Hepatocyte (in vitro differentiated cells): ENCODE data around the gene GJD2. TPM values are rescaled to one million over a fixed set of nuclear protein-coding genes. Genes with fewer than 3 reads are reported as not detected.

Source experiments
- DNase-seq: peaks from one replicate; pipeline ENCODE4 v3.0.0-alpha.2; 2016; ENCODE audit warnings: low spot score
- H2AFZ ChIP-seq: fragments of 200-600 bp; sonication (generic); 2 replicates; pipeline ENCODE4 v1.6.0; 2016; ENCODE audit warnings: antibody characterized with exemption, mild to moderate bottlenecking
- H3K27ac ChIP-seq: fragments of 200-600 bp; sonication (generic); 2 replicates; pipeline ENCODE4 v1.5.1; 2016; ENCODE audit warnings: mild to moderate bottlenecking
- H3K27me3 ChIP-seq: fragments of 200-600 bp; sonication (generic); 2 replicates; pipeline ENCODE4 v1.6.1; 2016
- H3K36me3 ChIP-seq: fragments of 200-600 bp; sonication (generic); replicated peaks from 2 replicates; pipeline ENCODE4 v1.5.1; 2016; ENCODE audit warnings: low read depth; ENCODE audit not compliant: insufficient read depth
- H3K4me1 ChIP-seq: fragments of 200-600 bp; sonication (generic); 2 replicates; pipeline ENCODE4 v1.5.1; 2016; ENCODE audit warnings: mild to moderate bottlenecking, moderate library complexity; ENCODE audit not compliant: insufficient read depth
- H3K4me2 ChIP-seq: fragments of 200-600 bp; sonication (generic); 2 replicates; pipeline ENCODE4 v1.6.0; 2016
- H3K4me3 ChIP-seq: fragments of 200-600 bp; sonication (generic); 2 replicates; pipeline ENCODE4 v1.5.1; 2016; ENCODE audit warnings: mild to moderate bottlenecking
- H3K79me2 ChIP-seq: fragments of 200-600 bp; sonication (generic); 2 replicates; pipeline ENCODE4 v1.6.0; 2017; ENCODE audit warnings: mild to moderate bottlenecking
- H3K9me2 ChIP-seq: fragments of 200-600 bp; sonication (generic); replicated peaks from 2 replicates; pipeline ENCODE4 v1.6.0; 2017; ENCODE audit warnings: mild to moderate bottlenecking; ENCODE audit not compliant: insufficient read depth
- H3K9me3 ChIP-seq: fragments of 200-600 bp; sonication (generic); 2 replicates; pipeline ENCODE4 v1.5.1; 2016; ENCODE audit warnings: low read depth, mild to moderate bottlenecking
- H4K20me1 ChIP-seq: fragments of 200-600 bp; sonication (generic); 2 replicates; pipeline ENCODE4 v1.6.0; 2016; ENCODE audit warnings: mild to moderate bottlenecking; ENCODE audit not compliant: insufficient read depth, poor library complexity, severe bottlenecking
- CTCF ChIP-seq: fragments of 200-600 bp; sonication (generic); IDR thresholded peaks from 2 replicates; pipeline ENCODE4 v1.5.1; 2016; ENCODE audit warnings: antibody characterized with exemption, mild to moderate bottlenecking; ENCODE audit not compliant: poor library complexity
- EZH2 ChIP-seq: fragments of 200-600 bp; sonication (generic); IDR thresholded peaks from 2 replicates; pipeline ENCODE4 v1.6.1; 2016; ENCODE audit warnings: antibody characterized with exemption, mild to moderate bottlenecking, borderline replicate concordance
- EZH2phosphoT487 ChIP-seq: fragments of 200-600 bp; sonication (generic); IDR thresholded peaks from one replicate; pipeline ENCODE4 v1.6.1; 2018; ENCODE audit warnings: antibody characterized with exemption, mild to moderate bottlenecking, low read depth, moderate library complexity; ENCODE audit not compliant: unreplicated experiment, severe bottlenecking
- WGBS: methylation state at CpG from one replicate; pipeline ENCODE4 v1.1.6; 2016; ENCODE audit warnings: low lambda C conversion rate; ENCODE audit errors: missing lambda C conversion rate; 5-methylcytosine and 5-hydroxymethylcytosine counted together
- polyA plus RNA-seq: library from polyadenylated mRNA; unstranded; fragments of >200 nt; fragmentation: Nextera tagmentation; extraction: Ambion mirVana; gene quantifications from 2 replicates; pipeline ENCODE4 v1.2.1, GENCODE V29; 2016
- total RNA-seq: library from RNA; depleted of rRNA; stranded (reverse); fragments of >200 nt; gene quantifications from 2 replicates; pipeline ENCODE4 v1.2.3, GENCODE V29; 2014

The GJD2 gene
- total RNA-seq (0.07 TPM in 1 of 2 replicates, not detected in the other), polyA plus RNA-seq (not detected in 2 replicates)

- peak; percentile 41 for DNase-seq
- H3K36me3 ChIP-seq = no peaks in the 10 kb centered on the region
- no peaks in the 10 kb centered on the region for H3K9me2 ChIP-seq
- H4K20me1 ChIP-seq = no peaks in the 10 kb centered on the region
- peaks cover 66% of the 10 kb centered on the region for H3K27me3 ChIP-seq
- peak within 1 kb of the TSS; percentile 95 for H3K4me2 ChIP-seq
- WGBS = 2% methylated on average over 56 of the region's 81 CpGs
- TF ChIP-seq CTCF (no peak), EZH2 (peak; percentile 73), EZH2phosphoT487 (peak; percentile 17)
- peaks cover 5% of the 10 kb centered on the region for H3K4me1 ChIP-seq
- no peak within 1 kb of the TSS for H3K27ac ChIP-seq
- H3K4me3 ChIP-seq = peak within 1 kb of the TSS; percentile 23
- no peaks in the 10 kb centered on the region for H3K79me2 ChIP-seq
- H3K9me3 ChIP-seq = no peaks in the 10 kb centered on the region
- H2AFZ ChIP-seq = no peak within 1 kb of the TSS
Measured at GRCh38 chr15:34754674-34755418, at the start of gene GJD2. Gene GJD2 (minus strand): TSS chr15:34754998. CDS start chr15:34754488, 510 bp downstream.

- no peaks in the 10 kb centered on the region for H3K9me2 ChIP-seq
- no peak overlapping the region for H2AFZ ChIP-seq
- H3K4me3 ChIP-seq = no peak overlapping the region
- no peak overlapping the region for H3K27ac ChIP-seq
- no peaks in the 10 kb centered on the region for H3K27me3 ChIP-seq
- no peaks in the 10 kb centered on the region for H3K36me3 ChIP-seq
- no peaks in the 10 kb centered on the region for H3K79me2 ChIP-seq
- TF ChIP-seq EZH2phosphoT487 (no peak), CTCF (no peak), EZH2 (no peak)
- peaks cover 11% of the 10 kb centered on the region for H3K4me1 ChIP-seq
- no peaks in the 10 kb centered on the region for H4K20me1 ChIP-seq
- H3K4me2 ChIP-seq = no peak overlapping the region
- DNase-seq = no peak
- no peaks in the 10 kb centered on the region for H3K9me3 ChIP-seq
- 86% methylated on average over 2 of the region's 2 CpGs for WGBS
Measured at GRCh38 chr15:34804113-34804512, 49.3 kb upstream of the GJD2 start.

DNA sequence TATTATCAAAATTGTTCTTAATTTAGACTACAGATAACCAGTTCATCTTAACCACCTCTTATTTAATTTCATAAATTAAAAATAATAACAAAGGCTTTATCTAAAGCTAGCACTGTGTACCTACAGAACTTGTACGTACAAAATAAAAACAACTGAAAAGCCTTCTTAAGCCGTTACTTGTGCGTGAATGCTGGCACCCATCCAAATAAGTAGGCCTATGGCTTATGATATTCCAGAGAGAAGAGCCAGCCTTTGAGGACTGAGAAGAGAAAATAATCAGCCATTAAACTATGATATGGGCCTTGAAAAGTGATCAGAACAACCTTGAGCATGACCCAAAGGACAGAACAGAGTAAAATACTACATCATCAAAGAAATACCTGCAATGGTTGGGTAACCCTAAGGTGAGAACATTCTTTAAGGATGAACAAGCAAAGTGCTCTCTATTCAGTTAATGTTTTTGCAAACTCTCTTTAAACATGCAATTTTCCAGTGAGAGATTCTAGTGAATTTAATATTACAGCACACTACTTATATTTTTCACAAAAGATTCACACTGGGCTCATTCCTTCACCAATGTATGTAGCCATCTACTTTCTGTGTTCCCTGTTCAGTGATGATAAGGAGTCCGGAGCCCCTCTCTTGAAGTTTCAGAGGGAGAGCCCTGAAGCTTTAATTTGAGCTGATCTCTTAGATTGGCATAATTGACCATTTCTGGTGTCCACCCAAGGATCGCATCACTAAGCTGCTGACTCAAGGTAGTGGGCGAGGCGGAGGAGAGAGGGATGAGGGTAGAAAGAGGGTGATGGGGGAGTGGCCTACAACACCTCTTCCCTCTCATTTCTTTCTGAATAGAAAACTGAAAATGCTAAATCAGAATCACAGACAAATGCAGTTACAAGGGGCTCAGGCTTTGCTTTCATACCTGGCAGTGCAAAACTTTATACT is 48.3 kb upstream of the GJD2 start:
- Histone ChIP-seq H3K9me3 (no peaks in the 10 kb centered on the region), H2AFZ (no peak overlapping the region), H3K36me3 (no peaks in the 10 kb centered on the region), H3K79me2 (no peaks in the 10 kb centered on the region), H3K27me3 (no peaks in the 10 kb centered on the region), H4K20me1 (no peaks in the 10 kb centered on the region), H3K4me2 (no peak overlapping the region), H3K27ac (no peak overlapping the region), H3K9me2 (no peaks in the 10 kb centered on the region), H3K4me3 (no peak overlapping the region), H3K4me1 (peaks cover 15% of the 10 kb centered on the region)
- 84% methylated on average over 7 of the region's 7 CpGs for WGBS
- no peak for DNase-seq
- TF ChIP-seq EZH2phosphoT487 = no peak
- no peak for TF ChIP-seq CTCF
- TF ChIP-seq EZH2 = no peak
